ENCODE data around the gene TMED5.
"Not testable (repeated sequence)": the region's sequence is repeated elsewhere in the genome, so short reads cannot be mapped to it uniquely, and the experiment has no call there.

The TMED5 gene

DNA sequence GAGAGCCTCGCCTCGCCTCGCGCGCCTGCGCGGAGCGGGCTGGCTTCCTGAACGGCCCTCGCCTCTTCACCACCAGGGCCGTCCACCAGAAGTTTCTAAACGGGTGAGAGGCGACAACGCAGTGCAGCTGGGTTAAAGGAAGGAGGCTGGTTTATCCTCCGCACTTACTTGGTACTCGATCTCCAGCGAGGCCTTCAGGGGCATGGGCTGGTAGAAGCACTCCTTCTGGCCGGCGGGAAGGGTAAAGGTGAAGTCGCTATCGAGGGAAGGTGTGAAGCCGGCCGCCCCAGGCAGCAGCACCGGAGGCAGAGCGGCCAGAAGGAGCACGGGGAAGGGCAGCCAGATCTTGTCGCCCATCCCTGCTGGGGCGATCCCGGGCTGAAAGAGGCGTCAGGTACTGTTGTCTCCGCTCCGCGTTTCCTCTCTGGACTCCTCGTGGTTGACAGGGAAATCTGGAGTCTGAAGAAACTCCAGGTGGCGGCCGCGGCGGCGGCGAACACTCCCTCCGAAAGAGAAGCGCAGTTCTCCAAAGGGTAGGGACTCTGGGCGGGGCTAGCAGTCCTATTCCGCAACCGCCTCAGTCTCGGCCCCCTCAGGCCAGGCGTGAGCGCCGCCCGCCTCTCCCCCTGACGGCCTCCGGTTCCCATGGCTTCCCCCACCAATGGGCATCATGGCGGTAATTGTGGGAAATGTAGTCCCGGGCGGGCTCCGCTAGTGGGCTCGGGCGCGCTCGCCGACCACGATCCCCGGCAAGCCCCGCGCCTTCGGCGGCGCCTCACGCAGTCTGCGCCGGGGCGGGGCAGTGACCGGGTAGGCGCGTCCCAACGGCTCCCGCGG, at the start of gene TMED5:
Gene TMED5, minus strand, starts transcription at position 528 of the 837 bp plus-strand sequence. Its CDS starts 171 bp downstream, at position 357.
- DNase-seq (ENCODE audit: low read depth in 2 of 3, low spot score in 1 of 3) = peak; percentile 91 to 94 (median 92)

- no peak for DNase-seq (ENCODE audit: low read depth in 2 of 3, low spot score in 1 of 3)
These were observed 42.9 kb upstream of the TMED5 start for GRCh38 chr1:93223023-93223675.

DNA sequence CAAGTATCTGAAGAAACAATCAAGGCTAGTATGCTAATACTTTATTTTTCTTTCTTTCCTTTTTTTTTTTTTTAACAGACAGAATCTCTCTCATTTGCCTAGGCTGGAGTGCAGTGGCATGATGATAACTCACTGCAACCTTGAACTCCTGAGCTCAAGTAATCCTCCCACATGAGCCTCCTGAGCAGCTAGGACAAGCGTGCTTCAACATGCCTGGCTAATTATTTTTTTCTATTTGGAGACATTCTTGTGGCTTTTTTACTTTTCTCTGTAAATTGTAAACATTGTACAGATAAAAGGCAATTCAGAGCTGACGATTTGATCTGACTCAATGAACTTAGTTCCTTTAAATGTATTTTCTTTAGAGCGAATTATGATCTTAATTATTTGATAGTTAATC, 41.7 kb upstream of the TMED5 start:
- DNase-seq (ENCODE audit: low read depth in 2 of 3, low spot score in 1 of 3) = no peak

- not testable (repeated sequence) for DNase-seq (ENCODE audit: low read depth in 2 of 3, low spot score in 1 of 3)
These were observed 40.5 kb upstream of the TMED5 start for GRCh38 chr1:93220716-93221115.

DNA sequence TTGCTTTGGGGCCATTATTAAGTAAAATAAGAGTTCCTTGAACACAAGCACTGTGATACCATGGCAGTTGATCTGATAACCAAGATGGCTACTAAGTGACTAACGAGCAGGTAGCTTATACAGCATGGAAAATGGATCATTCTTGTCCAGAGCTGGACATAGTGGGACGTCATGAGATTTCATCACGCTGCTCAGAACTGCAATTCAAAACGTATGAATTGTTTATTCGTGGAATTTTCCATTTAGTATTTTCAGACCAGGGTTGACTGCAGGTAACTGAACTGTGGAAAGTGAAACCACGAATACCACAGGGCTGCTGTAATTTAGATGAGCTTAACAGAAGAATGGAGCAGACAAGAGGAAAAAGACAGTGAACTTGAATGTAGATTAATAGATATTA, 39.2 kb upstream of the TMED5 start:
- peak in 1 of 3 donors; percentile 17 for DNase-seq (ENCODE audit: low read depth in 2 of 3, low spot score in 1 of 3)

GRCh38 chr1:93215322-93215721, 35.1 kb upstream of the TMED5 start:
- DNase-seq (ENCODE audit: low read depth in 2 of 3, low spot score in 1 of 3) = no peak

DNA sequence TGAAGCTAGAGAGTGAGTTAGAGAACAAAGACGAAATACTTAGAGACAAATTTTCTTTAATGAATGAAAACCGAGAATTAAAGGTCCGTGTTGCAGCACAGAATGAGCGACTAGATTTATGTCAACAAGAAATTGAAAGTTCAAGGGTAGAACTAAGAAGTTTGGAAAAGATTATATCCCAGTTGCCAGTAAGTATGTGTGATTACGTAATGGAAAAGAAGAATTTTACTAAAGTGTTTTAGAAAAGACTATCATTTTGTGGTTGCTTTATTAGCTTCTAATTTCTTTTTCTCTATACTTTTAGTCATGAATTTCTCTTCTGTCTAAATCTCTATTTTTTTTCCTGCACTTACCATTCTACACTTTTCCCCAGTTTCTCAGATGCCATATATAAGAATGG, 27.0 kb upstream of the TMED5 start:
- no peak for DNase-seq (ENCODE audit: low read depth in 2 of 3, low spot score in 1 of 3)

GRCh38 chr1:93206567-93206954, 26.3 kb upstream of the TMED5 start:
- no peak for DNase-seq (ENCODE audit: low read depth in 2 of 3, low spot score in 1 of 3)

GRCh38 chr1:93205892-93206566, 25.8 kb upstream of the TMED5 start:
- DNase-seq (ENCODE audit: low read depth in 2 of 3, low spot score in 1 of 3) = no peak

GRCh38 chr1:93200714-93201113, 20.5 kb upstream of the TMED5 start:
- DNase-seq (ENCODE audit: low read depth in 2 of 3, low spot score in 1 of 3) = no peak

DNA sequence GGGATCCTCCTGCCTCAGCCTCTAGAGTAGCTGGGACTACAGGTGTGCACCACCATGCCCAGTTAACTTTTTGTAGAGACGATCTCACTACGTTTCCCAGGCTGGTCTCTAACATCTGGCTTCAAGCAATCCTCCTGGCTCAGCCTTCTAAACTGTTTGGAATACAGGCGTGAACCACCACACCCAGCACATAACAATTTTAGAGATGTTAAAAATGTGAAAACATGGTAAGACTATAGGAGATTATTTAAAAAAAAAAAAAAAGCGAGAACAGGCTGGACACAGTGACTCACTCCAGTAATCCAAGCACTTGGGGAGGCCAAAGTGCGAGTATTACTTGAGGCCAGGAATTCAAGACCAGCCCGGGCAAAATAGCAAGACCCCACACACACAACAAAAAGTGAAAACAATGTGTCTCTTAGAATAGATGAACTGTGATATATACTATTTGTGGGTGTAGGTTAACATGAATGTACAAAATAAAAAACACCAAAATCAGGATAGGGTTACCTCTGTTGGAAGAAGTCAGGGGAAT, 19.9 kb upstream of the TMED5 start:
- no peak for DNase-seq (ENCODE audit: low read depth in 2 of 3, low spot score in 1 of 3)

DNA sequence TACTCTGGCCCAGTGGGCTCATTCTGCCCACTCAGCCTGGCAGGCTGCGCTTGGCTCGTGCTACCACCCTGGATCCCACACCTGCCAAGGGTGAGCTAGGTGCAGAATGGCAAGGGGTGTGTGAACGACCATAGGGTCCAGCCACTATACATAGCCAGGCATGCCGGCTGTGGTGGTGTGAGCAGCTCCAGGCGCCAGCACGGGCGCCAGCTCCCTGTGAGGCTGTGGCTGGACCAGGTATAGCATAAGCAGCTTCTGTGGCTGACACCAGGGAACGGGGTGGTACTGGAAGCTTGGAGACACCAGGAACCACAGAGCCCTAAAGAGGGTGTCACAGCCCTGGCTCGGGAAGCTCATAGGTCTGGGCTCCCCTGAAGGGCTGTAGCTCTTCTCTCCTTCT, 18.9 kb upstream of the TMED5 start:
- no peak for DNase-seq (ENCODE audit: low read depth in 2 of 3, low spot score in 1 of 3)

- no peak for DNase-seq (ENCODE audit: low read depth in 2 of 3, low spot score in 1 of 3)
These were observed 16.4 kb upstream of the TMED5 start for GRCh38 chr1:93196591-93196990.

GRCh38 chr1:93194231-93194990, 14.2 kb upstream of the TMED5 start:
- no peak for DNase-seq (ENCODE audit: low read depth in 2 of 3, low spot score in 1 of 3)

GRCh38 chr1:93190432-93190831, 10.2 kb upstream of the TMED5 start:
- no peak for DNase-seq (ENCODE audit: low read depth in 2 of 3, low spot score in 1 of 3)

DNA sequence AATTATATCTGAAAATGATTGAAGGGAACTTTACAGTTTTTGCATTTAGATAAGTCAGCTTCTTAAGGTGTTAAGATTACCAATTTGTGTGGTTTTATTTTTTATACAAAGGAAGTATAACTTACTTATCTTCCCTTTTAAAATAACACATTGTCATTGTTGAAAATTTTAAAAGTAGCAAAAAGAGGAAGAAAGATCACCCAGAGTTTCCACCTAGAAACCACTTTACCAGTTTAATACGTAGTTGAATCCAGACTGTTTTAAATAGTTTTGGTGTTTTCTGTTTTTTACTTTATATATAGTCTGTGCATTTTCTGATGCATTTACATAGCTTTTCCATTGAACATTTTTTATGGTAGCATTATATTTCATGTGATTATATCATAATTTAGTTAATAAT, 6.5 kb upstream of the TMED5 start:
- DNase-seq (ENCODE audit: low read depth in 2 of 3, low spot score in 1 of 3) = no peak

GRCh38 chr1:93180723-93181613, 755 bp upstream of the TMED5 start, which contains the start of gene CCDC18:
TSS of gene CCDC18 (plus strand) at chr1:93180724. CDS start at chr1:93183362, 2,638 bp downstream.
- peak; percentile 39 to 44 (median 42) for DNase-seq (ENCODE audit: low read depth in 2 of 3, low spot score in 1 of 3)

DNA sequence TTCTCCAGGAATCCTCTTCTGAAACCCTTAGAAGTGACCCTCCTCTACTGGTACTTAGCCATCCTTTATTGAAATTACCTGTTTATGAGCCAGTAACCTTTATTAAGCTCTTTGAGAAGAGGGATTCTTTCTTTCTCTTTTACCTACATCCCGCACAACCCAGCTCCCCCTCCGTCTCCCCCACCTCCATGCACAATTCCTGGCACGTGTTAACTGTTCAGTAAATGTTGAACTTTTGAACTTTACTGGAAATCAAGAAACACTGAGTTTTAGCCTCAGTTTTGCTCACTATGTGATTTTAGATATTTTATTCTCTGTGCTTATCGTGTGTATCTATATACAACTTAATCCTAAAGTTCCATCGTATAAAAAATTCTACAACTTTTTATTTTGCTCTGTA, 1.8 kb downstream of the TMED5 start:
- no peak for DNase-seq (ENCODE audit: low read depth in 2 of 3, low spot score in 1 of 3)

- no peak for DNase-seq (ENCODE audit: low read depth in 2 of 3, low spot score in 1 of 3)
These were observed 2.2 kb downstream of the TMED5 start for GRCh38 chr1:93177991-93178390.

GRCh38 chr1:93174638-93175037, 5.6 kb downstream of the TMED5 start:
- not testable (repeated sequence) for DNase-seq (ENCODE audit: low read depth in 2 of 3, low spot score in 1 of 3)

All from stimulated activated CD4-positive, alpha-beta T cell treated with anti-CD3 and anti-CD28 coated beads, Interleukin-12 subunit alpha, Interleukin-12 subunit beta, amount 100 ng/mL, for 48 hours (primary cell).